ENCODE results near the gene ATP10A. TPM values are rescaled to one million over a fixed set of nuclear protein-coding genes. Genes with fewer than 3 reads are reported as not detected.

Gene ATP10A
- total and polyA plus RNA-seq, 2 experiments from 2014 or later = 0.75 to 0.77 TPM

DNA sequence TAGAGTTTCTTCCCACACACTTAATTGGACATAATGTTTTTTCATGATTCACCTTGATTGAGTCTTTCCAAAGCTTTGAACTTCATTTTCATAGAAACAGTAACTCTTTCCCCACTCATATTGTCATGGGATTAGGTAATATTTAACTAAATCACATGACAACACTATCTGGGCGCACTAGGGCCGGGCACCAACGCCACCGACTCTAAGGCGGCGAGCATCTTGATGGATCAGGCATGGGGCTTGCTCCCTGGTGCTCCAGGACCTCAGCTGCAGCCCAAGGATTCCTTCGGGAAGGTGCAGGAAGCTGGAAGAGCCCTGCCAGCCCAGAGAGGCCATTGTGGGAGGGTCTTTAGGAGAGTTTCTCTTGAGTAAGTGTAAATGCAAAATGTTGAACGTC, 231.2 kb downstream of the ATP10A start:
- no peaks in the 10 kb centered on the region for H3K9me3 ChIP-seq (ENCODE audit: low read depth)
- H4K20me1 ChIP-seq (ENCODE audit: insufficient read depth, poor library complexity, severe bottlenecking) = no peaks in the 10 kb centered on the region
- no peak overlapping the region for H2AFZ ChIP-seq
- TF ChIP-seq, protein P1, sequence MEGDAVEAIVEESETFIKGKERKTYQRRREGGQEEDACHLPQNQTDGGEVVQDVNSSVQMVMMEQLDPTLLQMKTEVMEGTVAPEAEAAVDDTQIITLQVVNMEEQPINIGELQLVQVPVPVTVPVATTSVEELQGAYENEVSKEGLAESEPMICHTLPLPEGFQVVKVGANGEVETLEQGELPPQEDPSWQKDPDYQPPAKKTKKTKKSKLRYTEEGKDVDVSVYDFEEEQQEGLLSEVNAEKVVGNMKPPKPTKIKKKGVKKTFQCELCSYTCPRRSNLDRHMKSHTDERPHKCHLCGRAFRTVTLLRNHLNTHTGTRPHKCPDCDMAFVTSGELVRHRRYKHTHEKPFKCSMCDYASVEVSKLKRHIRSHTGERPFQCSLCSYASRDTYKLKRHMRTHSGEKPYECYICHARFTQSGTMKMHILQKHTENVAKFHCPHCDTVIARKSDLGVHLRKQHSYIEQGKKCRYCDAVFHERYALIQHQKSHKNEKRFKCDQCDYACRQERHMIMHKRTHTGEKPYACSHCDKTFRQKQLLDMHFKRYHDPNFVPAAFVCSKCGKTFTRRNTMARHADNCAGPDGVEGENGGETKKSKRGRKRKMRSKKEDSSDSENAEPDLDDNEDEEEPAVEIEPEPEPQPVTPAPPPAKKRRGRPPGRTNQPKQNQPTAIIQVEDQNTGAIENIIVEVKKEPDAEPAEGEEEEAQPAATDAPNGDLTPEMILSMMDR (IDR thresholded peaks at IDR 0.05; ENCODE audit: poor library complexity) = no peak
- TF ChIP-seq EZH2phosphoT487 (IDR thresholded peaks at IDR 0.05; ENCODE audit: low read depth, severe bottlenecking, unreplicated experiment) (no peak), EZH2 (IDR thresholded peaks at IDR 0.05; ENCODE audit: borderline replicate concordance) (no peak)
- no peaks in the 10 kb centered on the region for H3K9me2 ChIP-seq (replicated peaks; ENCODE audit: insufficient read depth)
- peaks cover 14% of the 10 kb centered on the region for H3K4me1 ChIP-seq (ENCODE audit: insufficient read depth)
- no peak overlapping the region for H3K27ac ChIP-seq
- H3K79me2 ChIP-seq = no peaks in the 10 kb centered on the region
- no peak overlapping the region for H3K4me2 ChIP-seq
- no peaks in the 10 kb centered on the region for H3K36me3 ChIP-seq (replicated peaks; ENCODE audit: insufficient read depth, low read depth)
- no peak overlapping the region for H3K4me3 ChIP-seq
- no peaks in the 10 kb centered on the region for H3K27me3 ChIP-seq
- DNase-seq (ENCODE audit: low spot score) = no peak
- WGBS (ENCODE audit: low lambda C conversion rate, missing lambda C conversion rate) = 94% methylated on average over 8 of the region's 8 CpGs

Small RNA genes lying within 50 kb of the gene (microRNA-seq; reads per million reads assigned to microRNA genes)
- gene MIR4715 = not detected

Small RNA genes lying within 50 kb of the gene (small RNA-seq; reads per million reads assigned to genes)
- not detected for gene MIR4715
- gene RNA5SP390 = not detected
